GM18858 (cell line): ENCODE measurements around the gene C9orf153.

Experiments
- ATAC-seq: cut with Tn5 transposase; IDR thresholded peaks from one replicate; pipeline ENCODE4 v1.9.1; 2021; ENCODE audit not compliant: unreplicated experiment

C9orf153 gene

GRCh38 chr9:86272221-86272620 is 12.8 kb upstream of the C9orf153 start:
- ATAC-seq = no peak

DNA sequence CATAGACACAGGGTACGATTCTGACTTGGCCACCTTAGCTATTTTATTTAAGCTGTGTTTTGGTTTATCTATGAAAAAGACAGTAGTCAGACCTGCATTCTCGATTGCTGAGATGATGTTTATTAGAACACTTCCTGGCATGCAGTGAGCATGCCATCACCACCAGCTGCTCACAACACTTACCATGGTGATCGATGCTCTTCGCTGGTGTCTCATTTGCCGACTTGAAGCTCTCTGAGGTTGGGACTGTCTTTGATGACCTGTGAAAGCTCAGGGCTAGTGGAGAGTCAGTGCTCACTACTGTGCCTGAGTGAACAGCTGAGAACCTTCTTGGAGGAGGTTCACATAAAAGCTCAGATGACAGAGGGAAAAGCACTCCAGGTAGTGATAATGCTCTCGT is 4.4 kb upstream of the C9orf153 start:
- no peak for ATAC-seq

GRCh38 chr9:86262492-86262891 is 3.0 kb upstream of the C9orf153 start:
- ATAC-seq = no peak

DNA sequence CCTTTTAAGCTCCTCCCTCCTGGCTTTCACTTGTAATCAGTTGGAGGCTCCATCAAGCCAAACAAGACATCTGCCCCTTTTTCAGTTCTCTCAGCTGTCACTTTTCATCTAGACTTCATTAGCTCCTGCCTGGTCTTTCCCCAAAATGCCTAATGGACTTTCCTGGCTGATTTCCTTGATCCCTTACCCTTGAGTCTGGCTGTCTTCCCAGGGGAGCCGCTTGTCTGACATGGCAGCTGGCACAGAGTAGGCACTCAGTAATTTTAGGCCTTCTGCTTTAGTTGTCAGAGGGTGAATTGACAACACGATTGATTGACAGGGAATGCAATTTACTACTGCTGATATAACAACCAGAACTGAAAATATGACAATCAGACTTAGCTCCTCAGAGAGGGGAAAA is 2.1 kb downstream of the C9orf153 start:
- ATAC-seq = no peak

- no peak for ATAC-seq
Measured at GRCh38 chr9:86256653-86257052, 2.8 kb downstream of the C9orf153 start.

- ATAC-seq = no peak
Measured at GRCh38 chr9:86253577-86253976, 5.9 kb downstream of the C9orf153 start.

- no peak for ATAC-seq
Measured at GRCh38 chr9:86252870-86253269, 6.6 kb downstream of the C9orf153 start.

- ATAC-seq = no peak
Measured at GRCh38 chr9:86250123-86250522, 9.3 kb downstream of the C9orf153 start.

GRCh38 chr9:86248746-86249145 is 10.7 kb downstream of the C9orf153 start:
- no peak for ATAC-seq

DNA sequence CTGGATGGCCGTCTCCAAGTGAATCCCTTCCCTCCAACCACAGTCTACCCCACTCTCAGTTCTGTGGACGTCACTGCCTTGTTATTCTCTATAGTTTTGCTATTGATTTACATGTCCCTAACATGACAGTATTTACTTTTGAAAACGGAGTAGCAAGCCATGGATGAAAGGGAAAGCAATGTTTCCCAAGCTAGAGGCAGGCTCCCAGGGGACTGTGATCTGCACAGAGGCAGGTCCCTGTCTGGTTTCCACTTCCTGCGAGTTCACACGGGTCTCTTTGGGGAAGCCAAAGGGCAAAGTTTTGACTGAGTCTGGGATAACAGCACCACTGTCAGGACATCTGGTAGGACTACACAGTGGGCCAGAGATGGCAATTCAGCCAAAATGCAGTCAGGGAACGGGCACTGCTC is 12.7 kb downstream of the C9orf153 start:
- ATAC-seq = peak; percentile 73

DNA sequence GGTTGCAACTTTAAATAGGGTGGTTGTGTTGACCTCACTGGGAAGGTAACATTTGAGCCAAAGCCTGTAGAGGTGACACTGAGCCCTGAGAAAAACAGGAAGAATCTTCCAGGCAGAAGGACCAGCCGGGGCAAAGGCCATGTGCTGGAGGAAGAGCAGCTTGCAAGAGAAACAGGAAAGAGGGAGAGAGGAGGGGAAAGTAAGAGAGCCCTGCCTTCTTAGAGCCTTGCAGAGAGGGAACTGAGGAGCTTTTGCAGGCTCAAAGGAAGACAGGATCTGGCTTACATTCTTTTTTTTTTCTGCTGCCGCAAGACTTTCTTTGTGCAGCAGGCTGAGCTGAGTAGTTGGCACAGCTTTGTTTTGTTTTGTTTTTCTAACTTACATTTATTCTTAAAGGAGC is 17.4 kb downstream of the C9orf153 start:
- no peak for ATAC-seq

- no peak for ATAC-seq
Measured at GRCh38 chr9:86241216-86241615, 18.2 kb downstream of the C9orf153 start.

GRCh38 chr9:86238861-86239770 is 20.3 kb downstream of the C9orf153 start:
- ATAC-seq = no peak

- no peak for ATAC-seq
Measured at GRCh38 chr9:86230858-86231257, 28.6 kb downstream of the C9orf153 start.

GRCh38 chr9:86222667-86223066 is 36.8 kb downstream of the C9orf153 start:
- no peak for ATAC-seq

DNA sequence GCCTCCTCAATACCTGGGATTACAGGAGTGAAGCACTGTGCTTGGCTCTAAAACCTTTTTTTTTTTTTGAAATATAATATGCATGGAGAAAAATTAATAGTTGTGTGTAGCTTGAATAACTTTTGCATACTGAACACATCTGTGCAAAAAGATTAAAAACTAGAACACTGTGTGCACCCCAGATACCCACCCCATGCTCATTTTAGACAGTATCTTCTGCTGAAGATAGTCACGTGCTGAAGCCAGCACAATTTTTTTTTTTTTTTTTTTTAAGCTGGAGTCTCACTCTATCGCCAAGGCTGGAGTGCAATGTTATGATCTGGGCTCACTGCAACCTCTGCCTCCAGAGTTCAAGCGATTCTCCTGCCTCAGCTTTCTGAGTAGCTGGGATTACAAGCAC is 39.9 kb downstream of the C9orf153 start:
- no peak for ATAC-seq

DNA sequence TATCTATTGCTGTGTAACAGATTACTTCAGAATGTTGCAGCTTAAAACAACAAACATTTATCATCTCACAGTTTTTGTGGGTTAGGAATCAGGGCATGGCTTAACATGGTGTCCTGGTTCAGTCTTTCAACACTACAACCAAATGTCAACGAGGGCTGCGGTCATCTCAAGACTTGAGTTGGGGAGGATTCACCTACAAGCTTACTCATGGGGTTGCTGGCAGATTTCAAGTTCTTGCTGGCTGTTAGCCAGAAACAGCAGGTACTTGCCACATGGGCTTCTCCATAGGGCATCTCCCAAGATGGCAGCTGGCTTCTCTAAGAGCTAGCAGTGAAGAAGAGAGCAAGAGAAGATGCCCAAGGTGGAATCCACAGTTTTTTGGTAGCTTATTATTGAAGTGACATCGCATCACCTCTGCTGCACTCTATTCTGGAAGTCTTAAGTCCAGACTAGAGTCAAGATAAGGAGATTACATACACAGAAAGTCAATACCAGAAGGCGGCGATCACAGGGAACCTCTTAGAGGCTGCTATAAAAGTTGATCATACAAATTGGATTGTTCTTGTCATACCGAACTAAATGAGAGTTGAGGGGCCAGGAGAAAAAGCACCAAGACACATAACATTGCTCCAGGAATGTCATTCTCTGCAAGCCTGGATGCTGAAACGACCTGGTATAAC is 42.2 kb downstream of the C9orf153 start:
- ATAC-seq = no peak

GRCh38 chr9:86207193-86207592 is 52.3 kb downstream of the C9orf153 start:
- no peak for ATAC-seq

DNA sequence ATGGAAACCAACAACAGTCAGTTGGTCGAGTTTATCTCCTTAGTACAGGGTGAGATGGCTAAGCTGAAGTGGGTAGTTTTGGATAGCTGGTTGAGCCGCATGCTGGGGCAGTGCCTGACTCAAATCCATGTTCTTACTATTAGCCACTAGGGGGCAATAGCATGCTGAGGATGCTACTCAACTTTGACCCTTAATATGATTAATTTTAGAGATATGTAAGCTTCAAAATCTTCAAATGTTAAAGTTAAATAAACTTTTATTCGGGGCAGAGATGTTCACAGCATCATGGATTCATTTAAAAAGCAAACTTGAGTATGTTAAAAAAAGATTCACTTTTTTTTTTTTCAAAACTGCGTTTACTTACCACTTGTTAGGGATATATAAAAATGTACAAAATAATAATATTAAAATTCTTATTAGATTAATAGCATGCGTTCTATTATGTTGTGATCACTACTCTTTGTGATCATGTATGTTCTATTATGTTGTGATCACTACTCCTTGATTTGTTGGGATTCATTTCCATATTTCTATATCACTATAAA is 57.0 kb downstream of the C9orf153 start:
- no peak for ATAC-seq

DNA sequence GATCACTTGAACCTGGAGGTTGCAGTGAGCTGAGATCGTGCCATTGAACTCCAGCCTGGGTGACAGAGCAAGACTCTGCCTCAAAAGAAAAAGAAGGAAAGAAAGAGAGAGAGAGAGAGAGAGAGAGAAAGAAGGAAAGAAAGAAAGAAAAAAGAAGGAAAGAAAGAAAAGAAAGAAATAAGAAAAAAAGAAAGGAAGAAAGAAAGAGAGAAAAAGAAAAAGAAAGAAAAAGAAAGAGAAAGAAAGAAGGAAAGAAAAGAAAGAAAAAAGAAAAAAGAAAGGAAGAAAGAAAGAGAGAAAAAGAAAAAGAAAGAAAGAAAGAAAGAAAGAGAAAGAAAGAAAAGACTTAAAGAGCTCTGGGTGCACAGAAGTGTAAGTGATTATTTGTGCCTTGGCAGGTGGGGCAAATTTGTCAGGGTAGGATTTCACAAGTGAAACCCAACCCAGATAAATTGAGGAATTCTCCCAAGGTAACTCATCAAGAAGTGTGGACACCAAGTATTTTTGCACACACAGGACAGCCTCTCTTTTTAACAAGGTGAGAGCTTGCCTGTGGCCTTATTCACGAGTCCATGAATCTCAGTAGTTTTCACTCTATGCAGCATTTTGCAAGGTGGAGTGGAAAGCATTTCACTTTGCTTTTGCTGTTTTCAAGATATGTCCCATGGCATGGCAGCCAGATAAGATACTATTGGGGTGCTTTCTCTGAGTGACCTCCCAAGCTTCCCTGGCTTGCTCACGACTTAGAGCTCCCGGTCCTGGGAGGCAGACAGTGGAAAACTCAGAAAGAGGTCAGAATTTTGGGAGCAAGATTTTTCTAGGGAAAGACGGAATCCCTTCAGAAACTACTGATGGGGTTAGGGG is 57.8 kb downstream of the C9orf153 start:
- no peak for ATAC-seq

- ATAC-seq = no peak
Measured at GRCh38 chr9:86200599-86201162, 58.8 kb downstream of the C9orf153 start.
